ENCODE measurements around the gene ANGPTL3.

ANGPTL3 gene

GRCh38 chr1:62625415-62625814 lies 28.1 kb downstream of the ANGPTL3 start:
- DNase-seq: no peak

GRCh38 chr1:62628506-62628905 lies 31.2 kb downstream of the ANGPTL3 start:
- DNase-seq: no peak

GRCh38 chr1:62637392-62638105 lies 40.2 kb downstream of the ANGPTL3 start:
- no peak for DNase-seq

DNA sequence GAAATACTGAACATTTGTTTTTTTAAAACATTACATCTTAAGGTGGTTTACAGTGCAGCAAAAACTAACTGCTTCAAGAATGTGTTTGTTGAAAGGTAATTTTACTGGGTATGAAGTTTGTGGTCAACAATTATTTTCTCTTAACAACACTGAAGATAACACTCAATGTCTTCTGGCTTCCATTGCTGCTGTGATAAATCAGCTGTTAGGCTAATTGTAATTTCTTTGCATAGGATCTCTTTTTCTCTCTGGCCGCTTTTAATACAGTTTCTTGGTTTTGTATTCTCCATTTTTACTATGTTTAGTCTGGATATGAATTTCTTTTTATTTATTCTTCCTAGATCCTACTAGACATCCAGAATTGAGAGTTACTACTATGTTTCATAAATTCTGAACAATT lies 46.0 kb downstream of the ANGPTL3 start:
- DNase-seq: no peak

- no peak for DNase-seq
Observed at GRCh38 chr1:62652387-62652786, 55.1 kb downstream of the ANGPTL3 start.

DNA sequence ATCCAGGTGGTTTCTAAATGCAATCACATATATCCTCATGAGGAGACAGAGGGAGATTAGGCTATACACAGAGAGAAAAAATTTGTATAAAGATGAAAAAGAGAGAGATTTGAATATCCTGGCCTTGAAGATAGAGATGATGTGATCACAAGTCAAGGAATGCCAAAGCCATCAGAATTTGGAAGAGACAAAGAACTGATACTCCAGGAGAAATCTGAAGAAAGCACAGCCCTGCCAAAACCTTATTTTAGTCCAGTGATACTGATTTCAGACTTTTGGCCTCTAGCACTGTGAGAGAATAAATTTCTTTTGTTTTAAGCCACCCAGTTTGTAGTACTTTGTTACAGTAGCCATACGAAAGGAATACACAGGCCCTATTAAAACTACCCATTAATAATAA lies 57.4 kb downstream of the ANGPTL3 start:
- DNase-seq: no peak

Measured in nucleus accumbens (tissue), 56 donors.